GM12878 (cell line): ENCODE results near the gene DUS3L. TPM values are rescaled to one million over a fixed set of nuclear protein-coding genes. Genes with fewer than 3 reads are reported as not detected.

Experiments
- ATAC-seq: fragments of 200-7000 bp; cut with Tn5 transposase; 3 replicates; pipeline ENCODE4 v1.9.1; 2020; ENCODE audit warnings: mild to moderate bottlenecking, moderate library complexity
- BruUV-seq: library from RNA; stranded (reverse); fragments of 400-500 nt; replicated peaks from 2 replicates; lab custom pipeline; 2021; lab: Mats Ljungman, UMichigan
- CTCF ChIA-PET: fragments of 300-600 bp; sonication (Branson Sonifier 250); formaldehyde crosslinking; extraction: SDS; loops from one replicate; lab custom pipeline; 2021; ENCODE audit warnings: inconsistent platforms; lab: Yijun Ruan, JAX
- POLR2A ChIA-PET: fragments of 350-600 bp; formaldehyde crosslinking; extraction: SDS; loops from one replicate; lab custom pipeline; 2021; ENCODE audit warnings: inconsistent platforms; lab: Charles Lee
- RAD21 ChIA-PET: fragments of 300-600 bp; sonication (Branson Sonifier 250); formaldehyde crosslinking; loops from one replicate; lab custom pipeline; 2023; ENCODE audit warnings: antibody characterized with exemption; ENCODE audit not compliant: unreplicated experiment; lab: Charles Lee
- SMC1A ChIA-PET: fragments of 300-600 bp; sonication (Branson Sonifier 250); formaldehyde crosslinking; loops from one replicate; lab custom pipeline; 2023; ENCODE audit not compliant: unreplicated experiment, uncharacterized antibody; lab: Charles Lee
- DNase-seq: peaks from one replicate; pipeline ENCODE4 v3.0.0-alpha.2; 2011; ENCODE audit warnings: low read depth, low spot score
- FAIRE-seq: peaks from 3 replicates; lab custom pipeline; 2011; peaks lifted over from hg19 to GRCh38; lab: Jason Lieb, UNC
- H2AFZ ChIP-seq: 2 replicates; pipeline ENCODE4 v1.6.0; 2011; ENCODE audit warnings: low read depth, low read length, control low read depth; ENCODE audit not compliant: control insufficient read depth
- H3K27ac ChIP-seq: 2 replicates; pipeline ENCODE4 v1.5.1; 2011; ENCODE audit warnings: control low read depth; ENCODE audit not compliant: control insufficient read depth, insufficient read depth
- H3K27me3 ChIP-seq, 2 experiments: replicated peaks in 1 of 2; 2 replicates each; pipeline versions ENCODE4 v1.6.0 to v1.6.1; 2011; ENCODE audit warnings: low read length in 1 of 2; ENCODE audit not compliant: control insufficient read depth in 2 of 2, insufficient read depth in 2 of 2
- H3K36me3 ChIP-seq, 2 experiments: 2 replicates each; pipeline ENCODE4 v1.5.1; 2011; ENCODE audit warnings: low read length in 1 of 2; ENCODE audit not compliant: control insufficient read depth in 2 of 2, insufficient read depth in 2 of 2
- H3K4me1 ChIP-seq: 2 replicates; pipeline ENCODE4 v1.6.1; 2011; ENCODE audit warnings: mild to moderate bottlenecking, low read length, moderate library complexity, mixed read lengths; ENCODE audit not compliant: control insufficient read depth, insufficient read depth
- H3K4me2 ChIP-seq: 2 replicates; pipeline ENCODE4 v1.6.0; 2011; ENCODE audit warnings: control low read depth; ENCODE audit not compliant: control insufficient read depth, insufficient read depth
- H3K4me3 ChIP-seq: fragments of 200-600 bp; sonication (generic); 2 replicates; pipeline ENCODE4 v1.5.1; 2016
- H3K79me2 ChIP-seq: 2 replicates; pipeline ENCODE4 v1.6.0; 2011; ENCODE audit warnings: low read length; ENCODE audit not compliant: control insufficient read depth, insufficient read depth
- H3K9ac ChIP-seq: 2 replicates; pipeline ENCODE4 v1.8.0; 2011; ENCODE audit warnings: low read length, control low read depth, mixed read lengths; ENCODE audit not compliant: control insufficient read depth, insufficient read depth
- H3K9me3 ChIP-seq: replicated peaks from 3 replicates; pipeline ENCODE4 v1.5.1; 2011; ENCODE audit warnings: mild to moderate bottlenecking, low read length; ENCODE audit not compliant: control insufficient read depth, insufficient read depth
- H4K20me1 ChIP-seq: 2 replicates; pipeline ENCODE4 v1.6.0; 2011; ENCODE audit not compliant: control insufficient read depth, insufficient read depth
- CHD1 ChIP-seq: IDR thresholded peaks from 2 replicates; pipeline ENCODE4 v1.6.1; 2012; ENCODE audit warnings: low read depth, low read length, improper control_type of control experiment
- CTCF ChIP-seq, 3 experiments: IDR thresholded peaks in 2 of 3; conservative IDR thresholded peaks in 1 of 3; 2 replicates each; pipeline ENCODE4 v1.5.1; 2011; ENCODE audit warnings: low read depth in 3 of 3, low read length in 3 of 3, mild to moderate bottlenecking in 3 of 3, control low read depth in 2 of 3, moderate library complexity in 2 of 3, inconsistent platforms in 1 of 3, mixed read lengths in 1 of 3; ENCODE audit not compliant: control insufficient read depth in 2 of 3, insufficient read depth in 1 of 3; ENCODE audit errors: extremely low read depth in 1 of 3
- IRF4 ChIP-seq: IDR thresholded peaks from 2 replicates; pipeline ENCODE4 v1.6.1; 2011; ENCODE audit warnings: low read depth, low read length
- MTA3 ChIP-seq: IDR thresholded peaks from 2 replicates; pipeline ENCODE4 v1.6.1; 2012; ENCODE audit warnings: low read length, inconsistent platforms, borderline replicate concordance
- PBX3 ChIP-seq: IDR thresholded peaks from 2 replicates; pipeline ENCODE4 v1.6.1; 2011; ENCODE audit warnings: mild to moderate bottlenecking, low read depth, low read length, moderate library complexity; ENCODE audit not compliant: insufficient replicate concordance
- SRF ChIP-seq, 2 experiments: IDR thresholded peaks; 2 replicates each; pipeline ENCODE4 v1.6.1; 2011; ENCODE audit warnings: low read depth in 2 of 2, low read length in 2 of 2, mild to moderate bottlenecking in 1 of 2, moderate library complexity in 1 of 2
- SUPT20H ChIP-seq: IDR thresholded peaks from 2 replicates; pipeline ENCODE4 v1.6.1; 2011; ENCODE audit warnings: low read depth, mild to moderate bottlenecking, low read length, moderate library complexity, borderline replicate concordance; ENCODE audit not compliant: control insufficient read depth
- TCF12 ChIP-seq: IDR thresholded peaks from 2 replicates; pipeline ENCODE4 v1.6.1; 2011; ENCODE audit warnings: low read depth, mild to moderate bottlenecking, low read length
- WRNIP1 ChIP-seq: IDR thresholded peaks from 2 replicates; pipeline ENCODE4 v1.6.1; 2011; ENCODE audit warnings: low read depth, low read length, improper control_type of control experiment, borderline replicate concordance
- ZNF24 ChIP-seq: fragments of 450-650 bp; IDR thresholded peaks from 2 replicates; pipeline ENCODE4 v1.6.1; 2017; ENCODE audit warnings: antibody characterized with exemption, mild to moderate bottlenecking
- ZNF274 ChIP-seq: IDR thresholded peaks from one replicate; pipeline ENCODE4 v1.8.0; 2011; ENCODE audit not compliant: insufficient read length, insufficient read depth
- WGBS: methylation state at CpG from one replicate; pipeline ENCODE4 v1.1.6; 2016; ENCODE audit warnings: low lambda C conversion rate; ENCODE audit not compliant: insufficient replicate concordance, insufficient coverage; ENCODE audit errors: missing lambda C conversion rate; 5-methylcytosine and 5-hydroxymethylcytosine counted together
- in situ Hi-C: fragments of 300-500 bp; cut with MboI; formaldehyde crosslinking; loops from 9 replicates; pipeline ENCODE4 v1.14.3; 2018; ENCODE audit warnings: mixed read lengths
- intact Hi-C: fragments of 100-400 bp; cut with micrococcal nuclease; formaldehyde crosslinking; loops from one replicate; pipeline ENCODE4 v1.14.2; 2022; ENCODE audit not compliant: unreplicated experiment
- polyA plus RNA-seq, 11 experiments: library from polyadenylated mRNA; depleted of rRNA in 4 of 11; unstranded in 6 of 11; stranded (reverse) in 5 of 11; fragments of >200 nt; fragmentation: Nextera tagmentation in 4 of 11; fragmentation: Illumina TruSeq in 1 of 11; extraction: Ambion mirVana in 4 of 11; extraction: Trizol in 1 of 11; gene quantifications; 1 replicate in 1 of 11; 2 replicates in 10 of 11; pipeline versions ENCODE4 v1.2.1 to v1.2.3, GENCODE V29; 2011 to 2016; ENCODE audit warnings: inconsistent platforms in 2 of 11, missing spikeins in 2 of 11, low read depth in 1 of 11
- total RNA-seq, 4 experiments: library from RNA; depleted of rRNA in 3 of 4; stranded (reverse); fragments of >200 nt in 3 of 4; fragmentation: Illumina TruSeq in 1 of 4; extraction: Trizol in 1 of 4; gene quantifications; 2 replicates each; pipeline versions ENCODE4 v1.2.1 to v1.2.3, GENCODE V29; 2013 to 2021
- TF ChIP-seq, protein P1 (sequence below): fragments of 450-650 bp; IDR thresholded peaks from 2 replicates; pipeline ENCODE4 v1.6.1; 2018; ENCODE audit warnings: borderline replicate concordance, mild to moderate bottlenecking; ENCODE audit not compliant: partially characterized antibody

Gene DUS3L
- total and polyA plus RNA-seq, 10 of the 15 experiments (the other 5 are each of a cell fraction or from before 2014, with no cell fraction given) = 0.64 to 47.6 (median 31.1) TPM

- in situ Hi-C loops = no loop called here
- 50% methylated on average over 7 of the region's 7 CpGs for WGBS
- ChIA-PET SMC1A (no interaction called here), POLR2A (no interaction called here), RAD21 (no interaction called here), CTCF (no interaction called here)
- Histone ChIP-seq H3K4me3 (no peak overlapping the region), H3K79me2 (no peaks in the 10 kb centered on the region), H4K20me1 (no peaks in the 10 kb centered on the region), H3K4me2 (no peak overlapping the region), H3K9ac (no peak overlapping the region), H3K27ac (no peak overlapping the region), H2AFZ (no peak overlapping the region), H3K27me3 (no peaks in the 10 kb centered on the region), H3K36me3 (no peaks in the 10 kb centered on the region), H3K9me3 (no peaks in the 10 kb centered on the region), H3K4me1 (no peaks in the 10 kb centered on the region)
- no peak for ATAC-seq
- no peak for DNase-seq
- no TSS peak for BruUV-seq
- TF ChIP-seq CTCF (IDR thresholded peaks at IDR 0.05 in 2 of 3, conservative IDR thresholded peaks at IDR 0.05 in 1 of 3; ENCODE audit: control insufficient read depth in 2 of 3, extremely low read depth in 1 of 3, insufficient read depth in 1 of 3, low read depth in 3 of 3, low read length in 3 of 3) = no peak
- no peak for TF ChIP-seq SUPT20H
- intact Hi-C loops = no loop called here
- FAIRE-seq = no peak
These were observed 39.3 kb downstream of the DUS3L start for GRCh38 chr19:5751709-5752108.

- POLR2A ChIA-PET = no interaction called here
- Histone ChIP-seq H3K27ac (no peak overlapping the region), H3K9me3 (no peaks in the 10 kb centered on the region), H3K27me3 (no peaks in the 10 kb centered on the region), H3K4me3 (no peak overlapping the region), H3K36me3 (no peaks in the 10 kb centered on the region), H2AFZ (no peak overlapping the region), H3K4me2 (no peak overlapping the region), H3K4me1 (no peaks in the 10 kb centered on the region), H4K20me1 (no peaks in the 10 kb centered on the region), H3K79me2 (no peaks in the 10 kb centered on the region), H3K9ac (no peak overlapping the region)
- ATAC-seq = no peak
- CTCF ChIA-PET = interaction anchor here (0.6 to 0.9 kb wide), 2 partner anchors 9 to 357 kb away, joined by 3 to 6 read pairs; no protein-coding TSS in a partner anchor
- RAD21 ChIA-PET = no interaction called here
- in situ Hi-C loops = no loop called here
- WGBS = 45% methylated on average over 5 of the region's 5 CpGs
- SMC1A ChIA-PET = interaction anchor here (0.9 kb wide), 1 partner anchor 228 kb away, joined by 4 read pairs; the partner anchor contains the start of gene RANBP3
- intact Hi-C loops = no loop called here
- DNase-seq = no peak
- FAIRE-seq = no peak
- no TSS peak for BruUV-seq
- TF ChIP-seq SRF (IDR thresholded peaks at IDR 0.05; ENCODE audit: low read depth in 2 of 2, low read length in 2 of 2) = no peak
- TF ChIP-seq, protein P1, sequence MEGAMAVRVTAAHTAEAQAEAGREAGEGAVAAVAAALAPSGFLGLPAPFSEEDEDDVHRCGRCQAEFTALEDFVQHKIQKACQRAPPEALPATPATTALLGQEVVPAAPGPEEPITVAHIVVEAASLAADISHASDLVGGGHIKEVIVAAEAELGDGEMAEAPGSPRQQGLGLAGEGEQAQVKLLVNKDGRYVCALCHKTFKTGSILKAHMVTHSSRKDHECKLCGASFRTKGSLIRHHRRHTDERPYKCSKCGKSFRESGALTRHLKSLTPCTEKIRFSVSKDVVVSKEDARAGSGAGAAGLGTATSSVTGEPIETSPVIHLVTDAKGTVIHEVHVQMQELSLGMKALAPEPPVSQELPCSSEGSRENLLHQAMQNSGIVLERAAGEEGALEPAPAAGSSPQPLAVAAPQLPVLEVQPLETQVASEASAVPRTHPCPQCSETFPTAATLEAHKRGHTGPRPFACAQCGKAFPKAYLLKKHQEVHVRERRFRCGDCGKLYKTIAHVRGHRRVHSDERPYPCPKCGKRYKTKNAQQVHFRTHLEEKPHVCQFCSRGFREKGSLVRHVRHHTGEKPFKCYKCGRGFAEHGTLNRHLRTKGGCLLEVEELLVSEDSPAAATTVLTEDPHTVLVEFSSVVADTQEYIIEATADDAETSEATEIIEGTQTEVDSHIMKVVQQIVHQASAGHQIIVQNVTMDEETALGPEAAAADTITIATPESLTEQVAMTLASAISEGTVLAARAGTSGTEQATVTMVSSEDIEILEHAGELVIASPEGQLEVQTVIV = no peak
- TF ChIP-seq ZNF274 = no peak
- no peak for TF ChIP-seq CHD1
- TF ChIP-seq WRNIP1 = no peak
- no peak for TF ChIP-seq TCF12
- TF ChIP-seq ZNF24 = no peak
- TF ChIP-seq MTA3 = no peak
- no peak for TF ChIP-seq PBX3
- no peak for TF ChIP-seq IRF4
These were observed 41.5 kb downstream of the DUS3L start for GRCh38 chr19:5749505-5749904.
